SH-SY5Y (cell line): Measurements from ENCODE around the gene KDM4C.

Experiments
- GATA2 ChIP-seq: IDR thresholded peaks from 2 replicates; pipeline ENCODE4 v1.6.1; 2011; ENCODE audit warnings: mild to moderate bottlenecking, low read depth, low read length
- GATA3 ChIP-seq: IDR thresholded peaks from 2 replicates; pipeline ENCODE4 v1.6.1; 2011; ENCODE audit warnings: low read depth, mild to moderate bottlenecking, low read length, moderate library complexity

The KDM4C gene

DNA sequence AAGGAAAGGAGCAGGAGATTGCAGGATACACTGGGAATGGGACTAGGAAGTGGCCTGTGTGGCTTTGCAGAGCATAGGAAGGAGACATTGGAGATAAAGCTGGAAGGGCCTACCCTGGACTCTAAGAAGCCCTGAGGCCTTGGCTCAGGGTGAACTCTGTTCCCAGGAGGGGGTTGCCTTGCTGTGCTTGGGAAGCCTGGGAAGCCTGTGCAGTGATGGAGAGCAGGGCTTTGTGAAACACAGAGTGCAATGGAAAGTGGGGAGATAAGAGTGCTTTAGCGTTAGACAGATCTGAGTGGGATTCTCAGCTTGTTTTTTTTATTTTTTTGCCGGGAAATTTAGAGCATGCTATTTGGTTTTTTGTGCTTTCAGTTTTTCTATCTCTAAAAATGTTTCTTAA is 437.8 kb downstream of the KDM4C start:
- TF ChIP-seq GATA2, result no peak
- no peak for TF ChIP-seq GATA3

GRCh38 chr9:7196467-7196866 is 438.7 kb downstream of the KDM4C start:
- TF ChIP-seq GATA2, result no peak
- TF ChIP-seq GATA3, result no peak

DNA sequence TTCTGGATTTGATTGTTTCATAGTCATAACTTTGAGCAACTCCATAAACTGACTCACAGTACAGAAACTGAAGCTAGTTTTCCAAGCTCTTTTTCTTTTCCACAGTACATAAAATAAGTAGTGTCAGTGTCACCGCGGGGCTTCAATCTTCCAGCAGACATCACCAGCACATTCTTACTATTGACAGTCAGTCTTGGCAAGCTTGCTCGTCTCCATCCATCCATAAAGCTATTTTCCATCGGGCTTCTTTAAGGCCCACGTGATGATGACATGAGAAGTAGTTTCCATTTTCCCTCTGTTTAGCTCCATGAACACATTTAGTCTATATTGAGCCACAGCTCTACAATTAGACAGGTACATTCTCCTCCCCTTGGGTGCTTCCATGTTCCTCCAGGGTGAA is 443.4 kb downstream of the KDM4C start:
- no peak for TF ChIP-seq GATA2
- TF ChIP-seq GATA3, result no peak

DNA sequence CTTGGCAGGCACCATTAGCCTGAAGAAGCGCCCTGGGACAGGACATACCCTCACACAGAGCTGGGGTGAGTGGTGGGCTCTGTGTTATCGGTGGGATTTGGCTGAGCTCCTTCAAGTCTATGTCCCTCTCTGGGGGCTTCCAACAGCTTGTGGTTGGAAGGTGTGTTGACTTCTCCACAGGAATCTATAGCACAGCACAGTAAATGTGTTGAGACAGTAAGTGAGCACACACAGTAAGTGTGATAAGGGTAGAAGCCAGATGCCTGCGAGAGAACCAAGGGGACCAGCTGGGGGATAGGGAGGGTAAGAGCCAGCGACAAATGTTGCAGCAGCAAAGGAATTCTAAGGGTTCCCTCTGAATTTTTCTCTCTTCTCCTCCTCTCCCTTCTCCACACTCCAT is 448.0 kb downstream of the KDM4C start:
- no peak for TF ChIP-seq GATA3
- TF ChIP-seq GATA2, result no peak

DNA sequence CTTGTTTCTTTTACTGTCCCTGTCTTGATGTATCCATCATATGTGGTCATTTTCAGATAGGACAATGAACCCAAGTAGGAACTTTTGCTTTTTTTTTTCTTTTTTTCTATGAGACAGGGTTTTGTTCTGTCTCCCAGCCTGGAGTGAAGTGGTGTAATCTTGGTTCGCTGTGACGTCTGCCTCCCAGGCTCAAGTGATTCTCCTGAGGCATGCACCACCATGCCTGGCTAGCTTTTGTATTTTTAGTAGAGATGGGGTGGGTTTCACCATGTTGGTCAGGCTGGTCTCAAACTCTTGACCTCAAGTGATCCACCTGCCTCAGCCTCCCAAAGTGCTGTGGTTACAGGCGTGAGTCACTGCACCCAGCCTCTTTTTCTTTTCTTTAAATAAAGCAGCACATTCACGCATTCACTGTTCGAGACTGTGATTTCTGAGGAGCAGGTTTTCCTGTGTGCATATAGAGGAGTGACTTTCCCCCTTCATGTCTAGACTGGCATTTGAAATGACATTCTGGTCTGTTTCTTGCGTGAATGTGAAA is 448.5 kb downstream of the KDM4C start:
- TF ChIP-seq GATA2, result no peak
- TF ChIP-seq GATA3, result no peak

DNA sequence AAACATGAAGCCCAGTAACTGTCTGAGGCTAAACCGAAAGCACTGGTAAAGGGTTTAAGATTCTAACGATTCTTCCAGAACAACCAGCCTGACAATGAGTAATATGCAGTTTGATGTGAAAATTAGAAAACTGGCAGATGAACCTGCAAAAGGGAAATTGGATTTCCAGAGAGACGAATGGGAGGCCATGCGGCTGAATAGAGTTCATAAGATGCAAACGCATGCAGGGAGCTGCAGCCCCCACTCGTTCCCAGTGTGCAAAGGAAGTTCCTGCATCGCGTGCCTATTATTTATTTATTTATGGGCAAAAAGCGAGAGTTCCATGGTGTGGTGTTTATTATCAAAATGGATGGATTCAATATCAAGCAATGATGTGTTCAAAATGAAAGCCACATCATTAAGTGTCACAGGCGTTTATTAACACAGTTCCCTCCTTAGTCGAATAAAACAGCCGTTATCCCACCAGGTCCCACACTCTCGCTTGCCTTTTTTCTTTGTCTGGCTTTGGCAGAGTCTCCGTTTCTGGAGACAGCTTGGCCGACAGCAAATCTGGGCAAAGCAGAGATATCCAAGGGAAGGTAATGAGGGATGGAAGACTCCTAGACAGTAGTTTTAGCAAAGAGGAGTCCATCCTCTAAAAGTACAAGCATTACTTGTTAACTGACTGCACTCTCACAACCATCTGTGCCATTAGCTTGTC is 451.4 kb downstream of the KDM4C start:
- no peak for TF ChIP-seq GATA2
- TF ChIP-seq GATA3, result no peak

GRCh38 chr9:7209990-7210389 is 452.2 kb downstream of the KDM4C start:
- no peak for TF ChIP-seq GATA3
- TF ChIP-seq GATA2, result no peak

DNA sequence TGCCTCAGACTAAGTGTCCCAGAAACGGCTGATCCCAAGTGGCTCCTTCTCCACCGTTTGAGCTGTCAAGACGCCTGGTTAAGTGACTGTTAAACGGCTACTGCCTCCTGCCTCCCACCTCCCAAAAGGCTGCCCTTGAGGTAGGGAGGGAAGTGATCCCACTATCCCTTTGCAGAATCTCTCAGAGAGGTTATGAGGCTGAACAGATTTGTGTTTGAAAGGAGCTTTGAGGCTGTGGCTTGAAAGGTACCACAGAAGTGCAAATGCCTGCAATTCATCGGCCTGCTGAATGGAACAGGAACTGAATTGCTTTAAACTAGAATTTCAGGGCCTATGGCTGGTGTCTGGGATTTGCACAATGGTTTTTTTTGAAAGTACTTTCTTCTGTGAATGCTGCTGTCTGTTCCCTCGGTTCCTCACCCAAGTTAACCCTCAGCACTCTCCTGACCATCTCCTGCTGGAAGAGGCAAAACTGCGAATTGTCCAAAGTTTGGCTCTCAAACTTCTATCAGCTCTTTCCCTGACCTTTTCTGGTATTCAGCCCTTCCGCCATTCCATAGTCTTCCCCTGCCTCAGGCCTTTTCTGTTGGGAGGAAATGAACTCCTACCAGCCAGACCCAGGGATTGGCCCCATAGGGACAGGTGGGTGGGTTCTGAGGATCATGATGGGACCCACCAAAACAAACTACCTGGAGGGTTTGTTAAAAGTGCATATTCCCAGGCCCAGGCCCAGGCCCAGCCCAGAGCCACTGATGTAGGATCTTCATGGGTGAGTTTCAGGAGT is 453.3 kb downstream of the KDM4C start:
- TF ChIP-seq GATA3, result no peak
- TF ChIP-seq GATA2, result no peak

GRCh38 chr9:7211657-7212056 is 453.9 kb downstream of the KDM4C start:
- TF ChIP-seq GATA2 (no peak), GATA3 (no peak)

- no peak for TF ChIP-seq GATA3
- TF ChIP-seq GATA2, result no peak
Observed at GRCh38 chr9:7212101-7212500, 454.3 kb downstream of the KDM4C start.

DNA sequence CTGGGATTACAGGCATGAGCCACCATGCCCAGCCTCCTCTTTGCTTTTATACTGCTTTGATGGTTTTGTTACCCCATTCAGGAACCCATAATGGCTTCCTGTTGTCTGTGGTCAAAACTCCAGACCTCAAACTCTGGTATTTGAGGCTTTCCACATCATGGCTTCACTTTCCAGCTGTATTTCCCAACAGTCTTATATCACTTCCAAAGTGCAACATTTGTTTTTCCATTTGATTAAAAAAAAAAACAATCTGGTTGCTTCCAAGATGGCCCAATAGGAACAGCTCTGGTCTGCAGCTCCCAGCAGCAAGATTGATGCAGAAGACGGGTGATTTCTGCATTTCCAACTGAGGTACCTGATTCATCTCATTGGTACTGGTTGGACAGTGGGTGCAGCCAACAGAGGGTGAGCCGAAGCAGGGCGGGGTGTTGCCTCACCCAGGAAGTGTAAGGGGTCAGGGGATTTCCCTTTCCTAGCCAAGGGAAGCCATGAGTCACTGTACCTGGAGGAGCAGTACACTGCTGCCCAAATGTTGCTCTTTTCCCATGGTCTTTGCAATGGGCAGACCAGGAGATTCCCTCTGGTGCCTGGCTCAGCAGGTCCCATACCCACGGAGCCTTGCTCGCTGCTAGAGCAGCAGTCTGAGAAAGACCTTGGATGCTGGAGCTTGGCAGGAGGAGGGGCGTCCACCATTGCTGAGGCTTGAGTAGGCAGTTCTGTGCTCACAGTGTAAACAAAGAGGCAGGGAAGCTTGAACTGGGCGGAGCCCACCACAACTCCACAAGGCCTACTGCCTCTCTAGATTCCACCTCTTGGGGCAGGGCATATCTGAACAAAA is 458.4 kb downstream of the KDM4C start:
- no peak for TF ChIP-seq GATA3
- TF ChIP-seq GATA2, result no peak

GRCh38 chr9:7223981-7224380 is 466.2 kb downstream of the KDM4C start:
- no peak for TF ChIP-seq GATA2
- no peak for TF ChIP-seq GATA3
